AG09309 (cell line): ENCODE data around the gene C11orf98.
"Not testable (repeated sequence)": the region's sequence is repeated elsewhere in the genome, so short reads cannot be mapped to it uniquely, and the experiment has no call there.

ENCODE experiments used
- DNase-seq: peaks from one replicate; pipeline ENCODE4 v3.0.0-alpha.2; 2010; ENCODE audit warnings: low read depth
- H3K4me3 ChIP-seq: 2 replicates; pipeline ENCODE4 v1.5.1; 2011; ENCODE audit warnings: mild to moderate bottlenecking, low read depth, low read length, moderate library complexity; ENCODE audit not compliant: control insufficient read depth
- CTCF ChIP-seq: IDR thresholded peaks from 2 replicates; pipeline ENCODE4 v1.5.1; 2011; ENCODE audit warnings: mild to moderate bottlenecking, low read depth, low read length, inconsistent platforms; ENCODE audit not compliant: insufficient read depth, control insufficient read depth; ENCODE audit errors: missing control alignments

C11orf98 gene

GRCh38 chr11:62680825-62681240, 15.8 kb upstream of the C11orf98 start:
- TF ChIP-seq CTCF, result peak; percentile 63
- H3K4me3 ChIP-seq, result no peak overlapping the region
- DNase-seq, result no peak

- DNase-seq, result no peak
- H3K4me3 ChIP-seq, result peak within 1 kb of the TSS; percentile 96
- TF ChIP-seq CTCF, result no peak
These were observed 14.0 kb upstream of the C11orf98 start, which contains the start of gene UBXN1 for GRCh38 chr11:62678770-62679696. UBXN1 (minus strand) TSS chr11:62679073; CDS start chr11:62678923, 150 bp downstream.

DNA sequence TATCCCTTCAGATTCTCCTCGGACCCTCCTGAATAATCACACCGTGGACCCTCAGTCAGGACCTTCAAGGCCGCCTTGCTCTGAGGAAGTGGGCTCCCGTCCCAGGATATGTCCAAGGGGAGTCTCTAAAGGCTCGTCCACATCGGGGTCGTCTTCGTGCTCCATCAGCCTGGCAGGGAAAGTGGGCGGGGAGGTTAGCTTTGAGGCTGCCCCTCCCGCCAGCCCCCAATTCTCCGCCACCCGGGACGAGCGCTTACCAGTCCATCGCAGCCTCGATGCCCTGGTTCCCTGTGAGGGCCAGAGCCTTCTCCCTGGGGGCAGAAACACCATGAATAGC, 13.4 kb upstream of the C11orf98 start:
- no peak for TF ChIP-seq CTCF
- DNase-seq, result no peak
- H3K4me3 ChIP-seq, result peak overlapping the region; percentile 96

GRCh38 chr11:62677714-62678113, 12.7 kb upstream of the C11orf98 start:
- H3K4me3 ChIP-seq, result no peak overlapping the region; the same call in 1 of the 2 replicates
- no peak for DNase-seq
- TF ChIP-seq CTCF, result no peak

DNA sequence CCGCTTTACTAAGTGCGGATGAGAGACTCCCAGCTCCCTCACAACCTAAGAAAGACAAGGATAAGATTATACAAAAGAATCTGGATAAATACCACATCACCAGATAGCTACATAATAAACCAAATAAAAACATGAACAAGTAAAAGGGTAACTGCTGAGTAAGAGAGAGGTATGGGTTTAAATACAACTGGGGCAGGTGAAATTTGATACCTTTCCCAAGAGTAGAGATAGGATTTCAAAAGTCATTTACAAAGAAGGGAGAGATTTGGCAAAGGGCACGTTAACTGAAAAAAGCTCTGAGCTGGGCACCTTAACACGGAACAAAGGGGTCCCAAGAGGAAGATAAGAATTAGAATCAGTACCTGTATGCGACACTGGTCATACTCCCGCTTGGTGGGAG, 12.1 kb upstream of the C11orf98 start:
- no peak overlapping the region for H3K4me3 ChIP-seq
- TF ChIP-seq CTCF, result no peak

GRCh38 chr11:62676698-62677097, 11.7 kb upstream of the C11orf98 start:
- no peak for TF ChIP-seq CTCF
- no peak for DNase-seq
- no peak overlapping the region for H3K4me3 ChIP-seq

More for the DNA sequence above, 12.1 kb upstream of the C11orf98 start:
- no peak for DNase-seq

DNA sequence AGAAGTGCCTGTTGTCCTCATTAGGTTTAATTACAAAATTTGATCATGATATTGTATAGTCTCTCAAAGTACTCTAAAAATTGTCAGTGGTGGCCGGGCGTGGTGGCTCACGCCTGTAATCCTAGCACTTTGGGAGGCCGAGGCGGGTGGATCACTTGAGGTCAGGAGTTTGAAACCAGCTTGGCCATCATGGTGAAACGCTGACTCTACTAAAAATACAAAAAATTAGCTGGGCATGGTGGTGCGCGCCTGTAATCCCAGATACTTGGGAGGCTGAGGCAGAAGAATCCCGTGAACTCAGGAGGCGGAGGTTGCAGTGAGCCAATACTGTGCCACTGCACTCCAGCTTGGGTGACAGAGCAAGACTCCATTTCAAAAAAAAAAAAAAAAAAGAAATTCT, 10.4 kb upstream of the C11orf98 start:
- H3K4me3 ChIP-seq, DNase-seq: not testable (repeated sequence)
